HepG2 (cell line): ENCODE results near the gene EPO. TPM values are rescaled to one million over a fixed set of nuclear protein-coding genes. Genes with fewer than 3 reads are reported as not detected.
A peak's percentile ranks its signal among the peaks of the same experiment; 100 is the strongest.

ENCODE experiments used
- BRF2 ChIP-seq: sonication (generic); formaldehyde crosslinking; IDR thresholded peaks from 2 replicates; pipeline ENCODE4 v1.8.1; 2022; ENCODE audit warnings: mild to moderate bottlenecking, missing genetic modification reagents
- FOXA1 ChIP-seq, 2 experiments: fragments of 450-650 bp in 1 of 2; sonication (generic) in 1 of 2; formaldehyde crosslinking in 1 of 2; IDR thresholded peaks; 2 replicates each; pipeline versions ENCODE4 v1.4.0 to v1.6.1; 2016 to 2020; ENCODE audit warnings: missing genetic modification reagents in 1 of 2
- FOXA3 ChIP-seq: IDR thresholded peaks from 2 replicates; pipeline ENCODE4 v1.6.1; 2016; ENCODE audit warnings: missing genetic modification reagents, missing compliant biosample characterization
- FOXC1 ChIP-seq: sonication (generic); formaldehyde crosslinking; IDR thresholded peaks from 2 replicates; pipeline ENCODE4 v1.8.0; 2022; ENCODE audit warnings: mild to moderate bottlenecking, missing genetic modification reagents, borderline replicate concordance
- HNF4A ChIP-seq: sonication (generic); formaldehyde crosslinking; IDR thresholded peaks from 2 replicates; pipeline ENCODE4 v1.4.0; 2020; ENCODE audit warnings: missing genetic modification reagents
- HNF4G ChIP-seq, 2 experiments: sonication (generic) in 1 of 2; formaldehyde crosslinking in 1 of 2; IDR thresholded peaks; 2 replicates each; pipeline versions ENCODE4 v1.4.0 to v1.6.1; 2011 to 2020; ENCODE audit warnings: borderline replicate concordance in 2 of 2, low read depth in 2 of 2, mild to moderate bottlenecking in 2 of 2, low read length in 1 of 2, missing genetic modification reagents in 1 of 2, moderate library complexity in 1 of 2
- NPAS2 ChIP-seq: sonication (generic); formaldehyde crosslinking; IDR thresholded peaks from 2 replicates; pipeline ENCODE4 v1.8.0; 2022; ENCODE audit warnings: mild to moderate bottlenecking, missing genetic modification reagents, borderline replicate concordance
- NR0B2 ChIP-seq: sonication (generic); formaldehyde crosslinking; IDR thresholded peaks from 2 replicates; pipeline ENCODE4 v1.4.0; 2020; ENCODE audit warnings: mild to moderate bottlenecking, missing genetic modification reagents
- NR1H2 ChIP-seq: sonication (generic); formaldehyde crosslinking; IDR thresholded peaks from 2 replicates; pipeline ENCODE4 v1.8.1; 2022; ENCODE audit warnings: low read depth, missing genetic modification reagents, borderline replicate concordance
- NR2F1 ChIP-seq, 2 experiments: fragments of 450-650 bp in 1 of 2; formaldehyde crosslinking in 1 of 2; IDR thresholded peaks; 2 replicates each; pipeline versions ENCODE4 v1.5.0 to v1.6.1; 2016 to 2020; ENCODE audit warnings: mild to moderate bottlenecking in 1 of 2, missing compliant biosample characterization in 1 of 2, missing genetic modification reagents in 1 of 2, moderate library complexity in 1 of 2
- REL ChIP-seq: sonication (generic); formaldehyde crosslinking; conservative IDR thresholded peaks from 2 replicates; pipeline ENCODE4 v1.8.0; 2022; ENCODE audit warnings: mild to moderate bottlenecking, missing genetic modification reagents, moderate library complexity
- SMARCE1 ChIP-seq: fragments of 450-650 bp; IDR thresholded peaks from 2 replicates; pipeline ENCODE4 v1.6.1; 2017; ENCODE audit warnings: borderline replicate concordance
- SP140L ChIP-seq: sonication (generic); formaldehyde crosslinking; IDR thresholded peaks from 2 replicates; pipeline ENCODE4 v1.4.0; 2020; ENCODE audit warnings: missing genetic modification reagents, borderline replicate concordance
- TEF ChIP-seq: sonication (generic); formaldehyde crosslinking; IDR thresholded peaks from 2 replicates; pipeline ENCODE4 v1.5.0; 2020; ENCODE audit warnings: missing genetic modification reagents
- ZFP36 ChIP-seq: fragments of 150-350 bp; IDR thresholded peaks from 2 replicates; pipeline ENCODE4 v1.6.1; 2018; ENCODE audit warnings: borderline replicate concordance, low read length, low read depth; ENCODE audit not compliant: partially characterized antibody
- ZNF296 ChIP-seq: sonication (generic); formaldehyde crosslinking; conservative IDR thresholded peaks from 2 replicates; pipeline ENCODE4 v1.5.0; 2020; ENCODE audit warnings: mild to moderate bottlenecking, missing genetic modification reagents
- ZNF337 ChIP-seq: sonication (generic); formaldehyde crosslinking; IDR thresholded peaks from 2 replicates; pipeline ENCODE4 v1.5.1; 2020; ENCODE audit warnings: missing genetic modification reagents, low read depth, mild to moderate bottlenecking, borderline replicate concordance
- ZNF441 ChIP-seq: sonication (generic); formaldehyde crosslinking; IDR thresholded peaks from 2 replicates; pipeline ENCODE4 v1.7.0; 2021; ENCODE audit warnings: missing genetic modification reagents, borderline replicate concordance
- ZNF503 ChIP-seq: sonication (generic); formaldehyde crosslinking; IDR thresholded peaks from 2 replicates; pipeline ENCODE4 v1.4.0; 2020; ENCODE audit warnings: missing genetic modification reagents
- ZNF510 ChIP-seq: sonication (generic); formaldehyde crosslinking; IDR thresholded peaks from 2 replicates; pipeline ENCODE4 v1.4.0; 2020; ENCODE audit warnings: low read depth, mild to moderate bottlenecking, missing genetic modification reagents
- ZNF629 ChIP-seq: sonication (generic); formaldehyde crosslinking; conservative IDR thresholded peaks from 2 replicates; pipeline ENCODE4 v1.5.0; 2020; ENCODE audit warnings: missing genetic modification reagents
- ZNF652 ChIP-seq: IDR thresholded peaks from 2 replicates; pipeline ENCODE4 v1.6.1; 2016; ENCODE audit warnings: low read depth, borderline replicate concordance
- ZNF678 ChIP-seq: sonication (generic); formaldehyde crosslinking; IDR thresholded peaks from 2 replicates; pipeline ENCODE4 v1.4.0; 2020; ENCODE audit warnings: mild to moderate bottlenecking, missing genetic modification reagents
- polyA plus RNA-seq, 8 experiments: library from polyadenylated mRNA; depleted of rRNA in 3 of 8; stranded (reverse) in 7 of 8; unstranded in 1 of 8; fragments of >200 nt; fragmentation: Illumina TruSeq in 4 of 8; extraction: Trizol in 4 of 8; gene quantifications; 2 replicates each; pipeline versions ENCODE4 v1.2.1 to v1.2.3, GENCODE V29; 2011 to 2016; ENCODE audit warnings: low read depth in 4 of 8, missing spikeins in 1 of 8, mixed read lengths in 1 of 8; ENCODE audit not compliant: insufficient read depth in 1 of 8
- total RNA-seq, 5 experiments: library from RNA; depleted of rRNA; stranded (reverse); fragments of >200 nt; fragmentation: Illumina TruSeq; extraction: Trizol; gene quantifications; 2 replicates each; pipeline ENCODE4 v1.2.3, GENCODE V29; 2016; ENCODE audit warnings: low read depth in 1 of 5
- TF ChIP-seq, protein P1 (sequence below): sonication (generic); formaldehyde crosslinking; IDR thresholded peaks from 2 replicates; pipeline ENCODE4 v1.4.0; 2020; ENCODE audit warnings: missing genetic modification reagents

EPO gene
- total and polyA plus RNA-seq, 2 of the 13 experiments (the other 11 are each of a cell fraction or from before 2014, with no cell fraction given), result 10.3 to 25.7 TPM

- TF ChIP-seq ZNF503 (CRISPR knock-in tag) (no peak), ZNF629 (no peak), SP140L (CRISPR knock-in tag) (no peak), NR0B2 (CRISPR knock-in tag) (no peak), NPAS2 (no peak), FOXC1 (CRISPR knock-in tag) (no peak), FOXA3 (CRISPR knock-in tag) (peak; percentile 70; the same call in 1 of the 2 replicates), ZNF678 (CRISPR knock-in tag) (no peak), NR2F1 (CRISPR knock-in tag; IDR thresholded peaks at IDR 0.05) (peak; percentile 70 to 95; a peak in 3 of 4 replicates), HNF4G (IDR thresholded peaks at IDR 0.05; ENCODE audit: borderline replicate concordance, low read depth, low read length) (no peak), HNF4G (CRISPR knock-in tag; IDR thresholded peaks at IDR 0.05; ENCODE audit: borderline replicate concordance, low read depth) (no peak), TEF (no peak), ZFP36 (no peak), ZNF441 (CRISPR knock-in tag) (no peak), FOXA1 (IDR thresholded peaks at IDR 0.05) (no peak), FOXA1 (CRISPR knock-in tag; IDR thresholded peaks at IDR 0.05) (peak; percentile 31; the same call in 1 of the 2 replicates), ZNF337 (CRISPR knock-in tag) (peak; percentile 90; the same call in 1 of the 2 replicates), ZNF652 (CRISPR knock-in tag) (peak; percentile 89), ZNF296 (CRISPR knock-in tag) (no peak), SMARCE1 (no peak), BRF2 (CRISPR knock-in tag) (no peak), HNF4A (no peak), NR1H2 (CRISPR knock-in tag) (no peak), ZNF510 (CRISPR knock-in tag) (no peak), REL (CRISPR knock-in tag) (no peak)
- TF ChIP-seq, protein P1, sequence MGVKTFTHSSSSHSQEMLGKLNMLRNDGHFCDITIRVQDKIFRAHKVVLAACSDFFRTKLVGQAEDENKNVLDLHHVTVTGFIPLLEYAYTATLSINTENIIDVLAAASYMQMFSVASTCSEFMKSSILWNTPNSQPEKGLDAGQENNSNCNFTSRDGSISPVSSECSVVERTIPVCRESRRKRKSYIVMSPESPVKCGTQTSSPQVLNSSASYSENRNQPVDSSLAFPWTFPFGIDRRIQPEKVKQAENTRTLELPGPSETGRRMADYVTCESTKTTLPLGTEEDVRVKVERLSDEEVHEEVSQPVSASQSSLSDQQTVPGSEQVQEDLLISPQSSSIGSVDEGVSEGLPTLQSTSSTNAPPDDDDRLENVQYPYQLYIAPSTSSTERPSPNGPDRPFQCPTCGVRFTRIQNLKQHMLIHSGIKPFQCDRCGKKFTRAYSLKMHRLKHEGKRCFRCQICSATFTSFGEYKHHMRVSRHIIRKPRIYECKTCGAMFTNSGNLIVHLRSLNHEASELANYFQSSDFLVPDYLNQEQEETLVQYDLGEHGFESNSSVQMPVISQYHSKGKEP (CRISPR knock-in tag), result no peak
These were observed 3.5 kb downstream of the EPO start (continued) for GRCh38 chr7:100723732-100724275.
